Gastrocnemius medialis (tissue), 4 donors: ENCODE results near the gene ZNF783.

ENCODE experiments used
- POLR2A ChIP-seq, 2 donors: fragments of 450-650 bp; IDR thresholded peaks; one replicate each; pipeline ENCODE4 v1.6.1; 2017; ENCODE audit warnings: antibody characterized with exemption in 2 of 2, mild to moderate bottlenecking in 2 of 2, moderate library complexity in 2 of 2
- TF ChIP-seq, protein P1 (sequence below), 5 experiments: fragments of 450-650 bp in 3 of 5; fragments of 200-600 bp in 2 of 5; sonication (generic) in 2 of 5; IDR thresholded peaks in 4 of 5; conservative IDR thresholded peaks in 1 of 5; 1 replicate in 4 of 5; 2 replicates in 1 of 5; pipeline ENCODE4 v1.5.1; 2016 to 2019; ENCODE audit warnings: antibody characterized with exemption in 5 of 5, mild to moderate bottlenecking in 3 of 5, moderate library complexity in 3 of 5

DNA sequence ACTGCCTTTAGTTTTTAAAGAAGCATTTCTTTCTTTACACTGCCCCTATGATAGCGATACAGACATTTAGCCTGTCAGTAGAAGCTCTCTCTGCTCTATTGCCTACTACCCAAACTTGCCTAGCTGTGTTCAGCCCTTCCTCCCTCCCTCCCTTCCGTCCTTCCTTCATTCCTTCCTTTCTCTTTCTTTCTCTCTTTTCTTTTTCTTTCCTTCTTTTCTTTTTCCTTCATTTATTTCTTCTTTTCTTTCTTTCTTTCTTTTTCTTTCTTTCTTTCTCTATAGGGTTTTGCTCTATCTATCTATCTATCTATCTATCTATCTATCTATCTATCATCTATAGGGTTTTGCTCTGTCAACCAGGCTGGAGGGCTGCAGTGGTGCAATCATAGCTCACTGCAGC lies 29.6 kb upstream of the ZNF783 start:
- TF ChIP-seq, protein P1, sequence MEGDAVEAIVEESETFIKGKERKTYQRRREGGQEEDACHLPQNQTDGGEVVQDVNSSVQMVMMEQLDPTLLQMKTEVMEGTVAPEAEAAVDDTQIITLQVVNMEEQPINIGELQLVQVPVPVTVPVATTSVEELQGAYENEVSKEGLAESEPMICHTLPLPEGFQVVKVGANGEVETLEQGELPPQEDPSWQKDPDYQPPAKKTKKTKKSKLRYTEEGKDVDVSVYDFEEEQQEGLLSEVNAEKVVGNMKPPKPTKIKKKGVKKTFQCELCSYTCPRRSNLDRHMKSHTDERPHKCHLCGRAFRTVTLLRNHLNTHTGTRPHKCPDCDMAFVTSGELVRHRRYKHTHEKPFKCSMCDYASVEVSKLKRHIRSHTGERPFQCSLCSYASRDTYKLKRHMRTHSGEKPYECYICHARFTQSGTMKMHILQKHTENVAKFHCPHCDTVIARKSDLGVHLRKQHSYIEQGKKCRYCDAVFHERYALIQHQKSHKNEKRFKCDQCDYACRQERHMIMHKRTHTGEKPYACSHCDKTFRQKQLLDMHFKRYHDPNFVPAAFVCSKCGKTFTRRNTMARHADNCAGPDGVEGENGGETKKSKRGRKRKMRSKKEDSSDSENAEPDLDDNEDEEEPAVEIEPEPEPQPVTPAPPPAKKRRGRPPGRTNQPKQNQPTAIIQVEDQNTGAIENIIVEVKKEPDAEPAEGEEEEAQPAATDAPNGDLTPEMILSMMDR (IDR thresholded peaks at IDR 0.05 in 4 of 5, conservative IDR thresholded peaks at IDR 0.05 in 1 of 5), result no peak
- no peak for TF ChIP-seq POLR2A (IDR thresholded peaks at IDR 0.05)
